Kidney (tissue), 14 donors: Measurements from ENCODE around the gene GALNT14. TPM values are rescaled to one million over a fixed set of nuclear protein-coding genes. Genes with fewer than 3 reads are reported as not detected.

Experiments
- DNase-seq, 5 donors: peaks; one replicate each; pipeline ENCODE4 v3.0.0-alpha.2; 2013 to 2020
- FAIRE-seq: peaks from 2 replicates; lab custom pipeline; 2012; peaks lifted over from hg19 to GRCh38; lab: Jason Lieb, UNC
- H3K27ac ChIP-seq, 2 donors: one replicate each; pipeline ENCODE4 v1.7.0; 2013; ENCODE audit warnings: low read depth in 2 of 2, low read length in 2 of 2, inconsistent platforms in 1 of 2
- H3K27me3 ChIP-seq: one replicate; pipeline ENCODE4 v1.7.1; 2013; ENCODE audit warnings: low read length, inconsistent platforms; ENCODE audit not compliant: control insufficient read depth, insufficient read depth
- H3K36me3 ChIP-seq, 3 donors: one replicate each; pipeline versions ENCODE4 v1.7.0 to v1.7.1; 2013; ENCODE audit warnings: low read length in 3 of 3, control low read depth in 1 of 3, inconsistent platforms in 1 of 3; ENCODE audit not compliant: insufficient read depth in 3 of 3, control insufficient read depth in 2 of 3
- H3K4me1 ChIP-seq, 3 donors: one replicate each; pipeline versions ENCODE4 v1.7.0 to v1.7.1; 2013; ENCODE audit warnings: low read length in 3 of 3, inconsistent platforms in 1 of 3, low read depth in 1 of 3; ENCODE audit not compliant: control insufficient read depth in 2 of 3, insufficient read depth in 2 of 3
- H3K4me3 ChIP-seq, 3 donors: one replicate each; pipeline versions ENCODE4 v1.7.0 to v1.8.1; 2013; ENCODE audit warnings: low read length in 3 of 3, control low read depth in 1 of 3, inconsistent platforms in 1 of 3
- H3K9ac ChIP-seq, 3 donors: one replicate each; pipeline versions ENCODE4 v1.7.0 to v1.7.1; 2013; ENCODE audit warnings: low read length in 3 of 3, control low read depth in 1 of 3, inconsistent platforms in 1 of 3
- H3K9me3 ChIP-seq, 3 donors: one replicate each; pipeline versions ENCODE4 v1.7.0 to v1.7.1; 2013; ENCODE audit warnings: low read length in 3 of 3, control low read depth in 1 of 3, inconsistent platforms in 1 of 3; ENCODE audit not compliant: control insufficient read depth in 2 of 3, insufficient read depth in 1 of 3
- CTCF ChIP-seq: IDR thresholded peaks from 3 replicates; pipeline ENCODE4 v1.5.1; 2012; ENCODE audit warnings: mild to moderate bottlenecking, moderate library complexity, borderline replicate concordance; ENCODE audit not compliant: insufficient read depth; ENCODE audit errors: extremely low read depth
- intact Hi-C: fragments of 100-400 bp; cut with DNase I; formaldehyde crosslinking; loops from one replicate; pipeline ENCODE4 v1.11.1; 2022
- polyA plus RNA-seq: library from polyadenylated mRNA; stranded (reverse); fragments of 350-450 nt; fragmentation: Illumina TruSeq; extraction: RNeasy Lipid Tissue Mini Kit (QIAGEN cat#74804); gene quantifications from one replicate; pipeline ENCODE4 v1.2.3, GENCODE V29; 2014; ENCODE audit warnings: low read depth, low replicate concordance; ENCODE audit not compliant: insufficient read depth
- total RNA-seq: library from RNA; stranded (reverse); fragmentation: NEBNext Ultra II Directional; extraction: Animal tissue kit (Norgen Biotek cat#: 25700); gene quantifications from one replicate; pipeline ENCODE4 v1.2.1, GENCODE V29; 2021
- donor health status: control.
- donor health status: control.
- donor health status: control.
- donor health status: control.
- donor health status: control.
- donor health status: DM: yes; HTN: yes; CAD: no.
- donor health status: Normal renal cell carcinoma (clear cell type).

The GALNT14 gene
- total and polyA plus RNA-seq, 2 donors from 2014 or later: 84.6 to 90.3 TPM

DNA sequence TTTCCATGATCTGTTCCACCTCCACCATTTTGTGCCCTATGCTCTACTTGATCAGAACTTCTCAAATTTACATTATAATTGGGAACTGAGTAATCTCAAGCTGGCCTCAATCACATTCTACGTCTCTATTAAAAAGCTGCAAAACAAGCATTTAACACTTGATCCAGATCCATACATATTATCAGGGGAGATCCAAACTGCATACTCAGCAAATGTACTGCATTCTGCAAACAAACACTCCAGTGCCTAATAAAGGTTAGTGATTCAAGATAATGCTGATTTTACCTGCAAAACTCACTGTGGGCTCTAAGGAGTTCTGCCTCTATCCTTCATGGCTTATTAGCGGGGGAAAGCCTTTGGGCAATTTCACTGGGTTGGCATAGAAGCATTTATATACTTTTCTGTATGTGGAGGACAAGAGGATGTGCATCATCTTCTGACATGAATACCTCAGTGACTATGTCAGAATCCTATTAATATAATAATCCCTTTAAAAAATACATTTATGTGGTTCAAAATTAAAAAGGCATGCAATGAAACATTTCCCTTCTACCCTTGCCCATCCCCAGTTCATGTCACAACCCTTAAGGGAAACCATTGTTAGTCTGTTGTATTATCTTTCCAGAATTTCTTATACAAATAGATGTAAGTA lies 40.2 kb downstream of the GALNT14 start:
- no peak for DNase-seq
- Histone ChIP-seq H3K4me3 (no peak overlapping the region), H3K9ac (no peak overlapping the region), H3K4me1 (no peaks in the 10 kb centered on the region), H3K36me3 (no peaks in the 10 kb centered on the region), H3K9me3 (no peaks in the 10 kb centered on the region), H3K27me3 (no peaks in the 10 kb centered on the region), H3K27ac (no peak overlapping the region)
- FAIRE-seq: no peak
- intact Hi-C loops: no loop called here
- no peak for TF ChIP-seq CTCF

DNA sequence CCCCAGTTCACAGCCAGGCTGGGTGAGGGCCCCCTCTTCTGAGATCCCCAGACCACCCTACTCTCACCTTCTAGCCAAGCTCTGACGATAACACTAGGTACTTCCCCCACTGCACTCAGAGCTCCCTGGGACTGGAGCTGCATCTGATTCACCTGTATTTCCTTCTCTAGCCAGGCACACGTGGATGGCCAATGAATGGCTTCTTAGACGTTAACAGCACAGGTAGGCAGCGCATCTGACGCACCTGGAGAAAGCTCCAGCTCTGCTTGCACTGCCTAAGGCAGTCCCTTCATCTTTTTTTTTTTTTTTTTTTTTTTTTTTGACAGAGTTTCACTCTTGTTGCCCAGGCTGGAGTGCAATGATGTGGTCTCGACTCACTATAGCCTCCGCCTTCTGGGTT lies 48.1 kb downstream of the GALNT14 start:
- no peaks in the 10 kb centered on the region for H3K9me3 ChIP-seq
- H3K27me3 ChIP-seq: no peaks in the 10 kb centered on the region
- H3K4me3 ChIP-seq: no peak overlapping the region
- FAIRE-seq: no peak
- H3K27ac ChIP-seq: no peak overlapping the region
- no peak overlapping the region for H3K9ac ChIP-seq
- no peak for DNase-seq
- intact Hi-C loops: no loop called here
- peaks cover 0 to 10% (median 10%) of the 10 kb centered on the region in 3 donors for H3K4me1 ChIP-seq
- H3K36me3 ChIP-seq: peaks cover 0 to 11% (median 0%) of the 10 kb centered on the region in 3 donors
- no peak for TF ChIP-seq CTCF

GRCh38 chr2:31089645-31090044 lies 48.6 kb downstream of the GALNT14 start:
- H3K4me3 ChIP-seq: no peak overlapping the region
- H3K27me3 ChIP-seq: no peaks in the 10 kb centered on the region
- H3K9ac ChIP-seq: no peak overlapping the region
- no peak for FAIRE-seq
- intact Hi-C loops: no loop called here
- H3K4me1 ChIP-seq: peaks cover 0 to 14% (median 13%) of the 10 kb centered on the region in 3 donors
- DNase-seq: no peak
- TF ChIP-seq CTCF: no peak
- H3K9me3 ChIP-seq: no peaks in the 10 kb centered on the region
- no peak overlapping the region for H3K27ac ChIP-seq
- peaks cover 0 to 11% (median 0%) of the 10 kb centered on the region in 3 donors for H3K36me3 ChIP-seq
